ENCODE measurements around the gene TLE6.
"Not testable (repeated sequence)": the region's sequence is repeated elsewhere in the genome, so short reads cannot be mapped to it uniquely, and the experiment has no call there.

The TLE6 gene

GRCh38 chr19:3005345-3005744 lies 28.0 kb downstream of the TLE6 start:
- no peak for DNase-seq

- DNase-seq, result no peak
These were observed 28.9 kb downstream of the TLE6 start for GRCh38 chr19:3006075-3006767.

- no peak for DNase-seq
These were observed 30.6 kb downstream of the TLE6 start for GRCh38 chr19:3007975-3008374.

- no peak for DNase-seq
These were observed 31.6 kb downstream of the TLE6 start for GRCh38 chr19:3008994-3009393.

- no peak for DNase-seq
These were observed 33.5 kb downstream of the TLE6 start for GRCh38 chr19:3010871-3011270.

- DNase-seq, result not testable (repeated sequence)
These were observed 34.7 kb downstream of the TLE6 start for GRCh38 chr19:3012059-3012458.

- DNase-seq, result no peak
These were observed 35.4 kb downstream of the TLE6 start for GRCh38 chr19:3012621-3013262.

GRCh38 chr19:3013263-3013725 lies 35.9 kb downstream of the TLE6 start:
- no peak for DNase-seq

GRCh38 chr19:3014135-3014534 lies 36.8 kb downstream of the TLE6 start:
- DNase-seq, result no peak

GRCh38 chr19:3015126-3016057 lies 38.0 kb downstream of the TLE6 start:
- DNase-seq, result no peak

- DNase-seq, result no peak
These were observed 40.6 kb downstream of the TLE6 start for GRCh38 chr19:3017923-3018322.

- DNase-seq, result no peak
These were observed 42.0 kb downstream of the TLE6 start for GRCh38 chr19:3019211-3019854.

- DNase-seq, result no peak
These were observed 43.1 kb downstream of the TLE6 start for GRCh38 chr19:3020321-3020960.

GRCh38 chr19:3024509-3024869 lies 47.1 kb downstream of the TLE6 start:
- no peak for DNase-seq

GRCh38 chr19:3024870-3025548 lies 47.6 kb downstream of the TLE6 start:
- DNase-seq, result no peak

- no peak for DNase-seq
These were observed 48.2 kb downstream of the TLE6 start for GRCh38 chr19:3025549-3025886.

- no peak for DNase-seq
These were observed 49.4 kb downstream of the TLE6 start for GRCh38 chr19:3026768-3027167.

- DNase-seq, result no peak
These were observed 49.9 kb downstream of the TLE6 start for GRCh38 chr19:3027292-3027691.

GRCh38 chr19:3027981-3028304 lies 50.6 kb downstream of the TLE6 start:
- DNase-seq, result no peak

GRCh38 chr19:3028305-3029064 lies 51.1 kb downstream of the TLE6 start:
- DNase-seq, result peak; percentile 48

Measured in NCI-H1105 treated with DMSO at 0.1 percent for 48 hours (cell line).